ENCODE measurements around the gene ZDHHC11. TPM values are rescaled to one million over a fixed set of nuclear protein-coding genes. Genes with fewer than 3 reads are reported as not detected.
"Not testable (repeated sequence)": the region's sequence is repeated elsewhere in the genome, so short reads cannot be mapped to it uniquely, and the experiment has no call there.

The ZDHHC11 gene
- total and polyA plus RNA-seq, 2 donors: 1.1 to 9.6 TPM

GRCh38 chr5:834013-834412, 16.8 kb downstream of the ZDHHC11 start:
- H3K36me3 ChIP-seq (ENCODE audit: control insufficient read depth in 2 of 2, insufficient read depth in 2 of 2, low read length in 1 of 2); H3K9me3 ChIP-seq (ENCODE audit: control insufficient read depth in 2 of 2, insufficient read depth in 1 of 2, low read length in 1 of 2); H3K4me1 ChIP-seq (ENCODE audit: control insufficient read depth in 2 of 2, insufficient read depth in 2 of 2, low read length in 2 of 2); H3K27me3 ChIP-seq (ENCODE audit: control insufficient read depth in 2 of 2, insufficient read depth in 1 of 2, low read length in 1 of 2); DNase-seq (ENCODE audit: low read depth in 6 of 9, low spot score in 9 of 9); H3K27ac ChIP-seq (ENCODE audit: low read depth in 1 of 2, low read length in 1 of 2); H3K4me3 ChIP-seq (ENCODE audit: low read length in 2 of 2): not testable (repeated sequence)
- WGBS: 78% methylated on average over 2 of the region's 2 CpGs

DNA sequence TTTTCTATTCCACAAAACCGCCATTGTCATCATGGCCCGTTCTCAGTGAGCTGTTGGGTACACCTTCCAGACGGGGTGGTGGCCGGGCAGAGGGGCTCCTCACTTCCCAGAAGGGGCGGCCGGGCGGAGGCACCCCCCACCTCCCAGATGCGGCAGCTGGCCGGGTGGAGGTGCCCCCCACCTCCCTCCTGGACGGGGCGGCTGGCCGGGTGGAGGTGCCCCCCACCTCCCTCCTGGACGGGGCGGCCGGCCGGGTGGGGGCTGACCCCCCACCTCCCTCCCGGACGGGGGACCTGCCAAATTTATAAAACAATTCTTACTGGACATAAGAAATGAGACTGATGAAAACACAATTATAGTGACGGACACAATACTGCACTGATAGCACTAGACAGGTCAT, 22.6 kb downstream of the ZDHHC11 start:
- H3K4me3 ChIP-seq (ENCODE audit: low read length in 2 of 2); H3K27me3 ChIP-seq (ENCODE audit: control insufficient read depth in 2 of 2, insufficient read depth in 1 of 2, low read length in 1 of 2); H3K4me1 ChIP-seq (ENCODE audit: control insufficient read depth in 2 of 2, insufficient read depth in 2 of 2, low read length in 2 of 2); H3K27ac ChIP-seq (ENCODE audit: low read depth in 1 of 2, low read length in 1 of 2); H3K9me3 ChIP-seq (ENCODE audit: control insufficient read depth in 2 of 2, insufficient read depth in 1 of 2, low read length in 1 of 2); DNase-seq (ENCODE audit: low read depth in 6 of 9, low spot score in 9 of 9); H3K36me3 ChIP-seq (ENCODE audit: control insufficient read depth in 2 of 2, insufficient read depth in 2 of 2, low read length in 1 of 2): not testable (repeated sequence)
- WGBS: 97% methylated on average over 17 of the region's 19 CpGs

DNA sequence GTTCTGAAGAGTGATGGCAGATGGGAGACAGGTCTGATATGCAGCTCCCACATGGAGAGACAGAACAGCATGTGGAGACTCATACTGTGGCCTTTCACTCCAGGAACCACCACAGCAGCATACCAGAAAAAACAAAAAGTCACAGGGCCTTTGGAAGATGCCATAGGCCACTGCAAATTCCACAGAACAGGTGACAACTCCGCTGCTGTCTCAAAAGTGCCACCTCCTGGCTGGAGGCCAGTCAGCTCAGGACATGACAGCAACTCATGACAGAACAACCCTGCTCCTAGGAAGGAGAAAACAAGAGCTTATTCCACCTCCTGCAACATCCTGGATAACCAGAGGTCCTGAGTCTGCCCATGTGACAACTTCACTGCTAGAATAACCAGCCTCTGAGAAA, 25.2 kb downstream of the ZDHHC11 start:
- not testable (repeated sequence) for H3K36me3 ChIP-seq (ENCODE audit: control insufficient read depth in 2 of 2, insufficient read depth in 2 of 2, low read length in 1 of 2); H3K4me3 ChIP-seq (ENCODE audit: low read length in 2 of 2); H3K27ac ChIP-seq (ENCODE audit: low read depth in 1 of 2, low read length in 1 of 2); H3K9me3 ChIP-seq (ENCODE audit: control insufficient read depth in 2 of 2, insufficient read depth in 1 of 2, low read length in 1 of 2); H3K4me1 ChIP-seq (ENCODE audit: control insufficient read depth in 2 of 2, insufficient read depth in 2 of 2, low read length in 2 of 2); DNase-seq (ENCODE audit: low read depth in 6 of 9, low spot score in 9 of 9); H3K27me3 ChIP-seq (ENCODE audit: control insufficient read depth in 2 of 2, insufficient read depth in 1 of 2, low read length in 1 of 2)
- WGBS: 65% methylated on average over 1 of the region's 1 CpG

- no peaks in the 10 kb centered on the region for H3K36me3 ChIP-seq (ENCODE audit: control insufficient read depth in 2 of 2, insufficient read depth in 2 of 2, low read length in 1 of 2)
- DNase-seq (ENCODE audit: low read depth in 6 of 9, low spot score in 9 of 9): no peak
- H3K27ac ChIP-seq (ENCODE audit: low read depth in 1 of 2, low read length in 1 of 2): no peak overlapping the region
- no peaks in the 10 kb centered on the region for H3K27me3 ChIP-seq (ENCODE audit: control insufficient read depth in 2 of 2, insufficient read depth in 1 of 2, low read length in 1 of 2)
- H3K9me3 ChIP-seq (ENCODE audit: control insufficient read depth in 2 of 2, insufficient read depth in 1 of 2, low read length in 1 of 2): no peaks in the 10 kb centered on the region
- WGBS: 94% methylated on average over 8 of the region's 8 CpGs
- H3K4me3 ChIP-seq (ENCODE audit: low read length in 2 of 2): no peak overlapping the region
- no peaks in the 10 kb centered on the region for H3K4me1 ChIP-seq (ENCODE audit: control insufficient read depth in 2 of 2, insufficient read depth in 2 of 2, low read length in 2 of 2)
Measured at GRCh38 chr5:821504-821903, 29.3 kb downstream of the ZDHHC11 start.

DNA sequence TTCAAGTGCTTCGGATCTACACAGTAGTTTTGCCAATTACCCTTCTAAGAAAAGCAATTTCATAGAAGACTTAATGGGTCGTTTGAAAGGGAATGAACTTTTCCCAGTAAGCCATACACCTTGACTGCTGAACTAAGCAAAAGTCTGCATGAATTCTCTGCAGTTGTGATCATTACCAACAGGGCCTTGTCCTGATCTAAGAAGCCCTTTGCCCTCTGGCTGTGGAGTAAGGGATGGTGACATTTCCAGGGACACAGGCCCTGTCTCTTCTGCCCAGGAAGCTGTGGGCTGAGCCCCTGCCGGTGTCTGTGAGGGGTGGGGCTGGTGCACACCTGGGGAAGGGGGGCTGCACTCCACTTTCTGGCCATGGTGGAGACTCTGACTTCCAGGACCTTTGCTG, 30.5 kb downstream of the ZDHHC11 start:
- no peak for DNase-seq (ENCODE audit: low read depth in 6 of 9, low spot score in 9 of 9)
- WGBS: 73% methylated on average over 3 of the region's 3 CpGs
- H3K36me3 ChIP-seq (ENCODE audit: control insufficient read depth in 2 of 2, insufficient read depth in 2 of 2, low read length in 1 of 2): no peaks in the 10 kb centered on the region
- H3K27ac ChIP-seq (ENCODE audit: low read depth in 1 of 2, low read length in 1 of 2): no peak overlapping the region
- H3K9me3 ChIP-seq (ENCODE audit: control insufficient read depth in 2 of 2, insufficient read depth in 1 of 2, low read length in 1 of 2): peaks cover 0 to 3% of the 10 kb centered on the region in 2 donors
- H3K27me3 ChIP-seq (ENCODE audit: control insufficient read depth in 2 of 2, insufficient read depth in 1 of 2, low read length in 1 of 2): no peaks in the 10 kb centered on the region
- no peak overlapping the region for H3K4me3 ChIP-seq (ENCODE audit: low read length in 2 of 2)
- H3K4me1 ChIP-seq (ENCODE audit: control insufficient read depth in 2 of 2, insufficient read depth in 2 of 2, low read length in 2 of 2): no peaks in the 10 kb centered on the region

DNA sequence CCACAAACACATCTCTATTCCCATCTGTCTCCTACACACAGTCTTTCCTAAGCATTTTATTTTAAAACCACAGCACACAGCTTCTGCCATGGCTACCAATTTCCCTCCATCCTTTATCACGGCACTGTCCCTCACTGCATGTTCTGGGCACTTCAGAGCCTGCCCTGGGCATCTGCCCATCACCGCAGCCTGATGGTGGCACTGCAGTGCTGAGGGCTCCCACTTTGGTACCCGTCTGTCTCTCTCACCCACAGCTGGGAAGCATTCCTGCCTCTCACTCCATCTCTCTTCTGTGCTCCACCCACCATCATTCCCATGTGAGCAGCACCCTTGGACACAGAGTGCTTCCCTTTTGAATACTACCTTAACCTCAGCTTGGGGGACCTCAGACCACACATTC, 31.7 kb downstream of the ZDHHC11 start:
- Histone ChIP-seq H3K9me3 (ENCODE audit: control insufficient read depth in 2 of 2, insufficient read depth in 1 of 2, low read length in 1 of 2) (peaks cover 0 to 3% of the 10 kb centered on the region in 2 donors), H3K36me3 (ENCODE audit: control insufficient read depth in 2 of 2, insufficient read depth in 2 of 2, low read length in 1 of 2) (no peaks in the 10 kb centered on the region), H3K27me3 (ENCODE audit: control insufficient read depth in 2 of 2, insufficient read depth in 1 of 2, low read length in 1 of 2) (no peaks in the 10 kb centered on the region), H3K4me3 (ENCODE audit: low read length in 2 of 2) (no peak overlapping the region), H3K4me1 (ENCODE audit: control insufficient read depth in 2 of 2, insufficient read depth in 2 of 2, low read length in 2 of 2) (no peaks in the 10 kb centered on the region), H3K27ac (ENCODE audit: low read depth in 1 of 2, low read length in 1 of 2) (no peak overlapping the region)
- DNase-seq (ENCODE audit: low read depth in 6 of 9, low spot score in 9 of 9): no peak
- WGBS: 96% methylated on average over 3 of the region's 3 CpGs

- Histone ChIP-seq H3K36me3 (ENCODE audit: control insufficient read depth in 2 of 2, insufficient read depth in 2 of 2, low read length in 1 of 2) (no peaks in the 10 kb centered on the region), H3K27me3 (ENCODE audit: control insufficient read depth in 2 of 2, insufficient read depth in 1 of 2, low read length in 1 of 2) (no peaks in the 10 kb centered on the region), H3K9me3 (ENCODE audit: control insufficient read depth in 2 of 2, insufficient read depth in 1 of 2, low read length in 1 of 2) (peaks cover 0 to 3% of the 10 kb centered on the region in 2 donors), H3K4me3 (ENCODE audit: low read length in 2 of 2) (no peak overlapping the region), H3K27ac (ENCODE audit: low read depth in 1 of 2, low read length in 1 of 2) (no peak overlapping the region), H3K4me1 (ENCODE audit: control insufficient read depth in 2 of 2, insufficient read depth in 2 of 2, low read length in 2 of 2) (no peaks in the 10 kb centered on the region)
- 98% methylated on average over 15 of the region's 15 CpGs for WGBS
- DNase-seq (ENCODE audit: low read depth in 6 of 9, low spot score in 9 of 9): no peak
Measured at GRCh38 chr5:816176-816575, 34.6 kb downstream of the ZDHHC11 start.

- H3K27me3 ChIP-seq (ENCODE audit: control insufficient read depth in 2 of 2, insufficient read depth in 1 of 2, low read length in 1 of 2): no peaks in the 10 kb centered on the region
- no peak overlapping the region for H3K27ac ChIP-seq (ENCODE audit: low read depth in 1 of 2, low read length in 1 of 2)
Measured at GRCh38 chr5:815449-815848, 35.3 kb downstream of the ZDHHC11 start.

GRCh38 chr5:813575-813974, 37.2 kb downstream of the ZDHHC11 start:
- DNase-seq (ENCODE audit: low read depth in 6 of 9, low spot score in 9 of 9): not testable (repeated sequence)

More at GRCh38 chr5:815449-815848, 35.3 kb downstream of the ZDHHC11 start:
- 97% methylated on average over 3 of the region's 3 CpGs for WGBS
- DNase-seq (ENCODE audit: low read depth in 6 of 9, low spot score in 9 of 9): no peak
- Histone ChIP-seq H3K36me3 (ENCODE audit: control insufficient read depth in 2 of 2, insufficient read depth in 2 of 2, low read length in 1 of 2) (no peaks in the 10 kb centered on the region), H3K4me1 (ENCODE audit: control insufficient read depth in 2 of 2, insufficient read depth in 2 of 2, low read length in 2 of 2) (no peaks in the 10 kb centered on the region), H3K4me3 (ENCODE audit: low read length in 2 of 2) (no peak overlapping the region), H3K9me3 (ENCODE audit: control insufficient read depth in 2 of 2, insufficient read depth in 1 of 2, low read length in 1 of 2) (peaks cover 0 to 3% of the 10 kb centered on the region in 2 donors)

GRCh38 chr5:811384-811783, 39.4 kb downstream of the ZDHHC11 start:
- H3K4me1 ChIP-seq (ENCODE audit: control insufficient read depth in 2 of 2, insufficient read depth in 2 of 2, low read length in 2 of 2); H3K27ac ChIP-seq (ENCODE audit: low read depth in 1 of 2, low read length in 1 of 2); H3K27me3 ChIP-seq (ENCODE audit: control insufficient read depth in 2 of 2, insufficient read depth in 1 of 2, low read length in 1 of 2); H3K4me3 ChIP-seq (ENCODE audit: low read length in 2 of 2); H3K36me3 ChIP-seq (ENCODE audit: control insufficient read depth in 2 of 2, insufficient read depth in 2 of 2, low read length in 1 of 2); H3K9me3 ChIP-seq (ENCODE audit: control insufficient read depth in 2 of 2, insufficient read depth in 1 of 2, low read length in 1 of 2); DNase-seq (ENCODE audit: low read depth in 6 of 9, low spot score in 9 of 9): not testable (repeated sequence)
- 84% methylated on average over 8 of the region's 9 CpGs for WGBS

More at GRCh38 chr5:813575-813974, 37.2 kb downstream of the ZDHHC11 start:
- 84% methylated on average over 5 of the region's 5 CpGs for WGBS
- H3K4me1 ChIP-seq (ENCODE audit: control insufficient read depth in 2 of 2, insufficient read depth in 2 of 2, low read length in 2 of 2); H3K36me3 ChIP-seq (ENCODE audit: control insufficient read depth in 2 of 2, insufficient read depth in 2 of 2, low read length in 1 of 2); H3K4me3 ChIP-seq (ENCODE audit: low read length in 2 of 2); H3K9me3 ChIP-seq (ENCODE audit: control insufficient read depth in 2 of 2, insufficient read depth in 1 of 2, low read length in 1 of 2); H3K27me3 ChIP-seq (ENCODE audit: control insufficient read depth in 2 of 2, insufficient read depth in 1 of 2, low read length in 1 of 2); H3K27ac ChIP-seq (ENCODE audit: low read depth in 1 of 2, low read length in 1 of 2): not testable (repeated sequence)
